KMS-11 (cell line): ENCODE data around the gene NGEF.
"Not testable (repeated sequence)": the region's sequence is repeated elsewhere in the genome, so short reads cannot be mapped to it uniquely, and the experiment has no call there.

Experiments used
- H2AFZ ChIP-seq: fragments of 200-600 bp; sonication (generic); 2 replicates; pipeline ENCODE4 v1.6.1; 2016; ENCODE audit warnings: antibody characterized with exemption, mixed run types, low read depth
- H3K27ac ChIP-seq: fragments of 200-600 bp; sonication (generic); 2 replicates; pipeline ENCODE4 v1.6.1; 2016; ENCODE audit warnings: mild to moderate bottlenecking, mixed run types
- H3K27me3 ChIP-seq: fragments of 200-600 bp; sonication (generic); 2 replicates; pipeline ENCODE4 v1.6.1; 2017; ENCODE audit warnings: mild to moderate bottlenecking, low read depth, mixed run types, moderate library complexity; ENCODE audit not compliant: insufficient read depth
- H3K36me3 ChIP-seq: fragments of 200-600 bp; sonication (generic); 2 replicates; pipeline ENCODE4 v1.6.1; 2017; ENCODE audit warnings: mild to moderate bottlenecking, mixed run types; ENCODE audit not compliant: insufficient read depth
- H3K4me1 ChIP-seq: fragments of 200-600 bp; sonication (generic); 2 replicates; pipeline ENCODE4 v1.6.1; 2016; ENCODE audit warnings: mild to moderate bottlenecking, low read depth, mixed run types; ENCODE audit not compliant: poor library complexity, severe bottlenecking
- H3K4me2 ChIP-seq: fragments of 200-600 bp; sonication (generic); 2 replicates; pipeline ENCODE4 v1.7.0; 2016; ENCODE audit warnings: mild to moderate bottlenecking, mixed run types
- H3K4me3 ChIP-seq: fragments of 200-600 bp; sonication (generic); IDR thresholded peaks from 2 replicates; pipeline ENCODE4 v1.6.1; 2017; ENCODE audit warnings: low read depth, low read length, mixed read lengths; ENCODE audit not compliant: insufficient read depth
- H3K79me2 ChIP-seq: fragments of 200-600 bp; sonication (generic); 2 replicates; pipeline ENCODE4 v1.6.1; 2016; ENCODE audit warnings: low read depth, mixed run types; ENCODE audit not compliant: insufficient read depth
- H3K9ac ChIP-seq: fragments of 200-600 bp; sonication (generic); 2 replicates; pipeline ENCODE4 v1.6.1; 2016; ENCODE audit warnings: mild to moderate bottlenecking, mixed run types
- H4K20me1 ChIP-seq: fragments of 200-600 bp; sonication (generic); 2 replicates; pipeline ENCODE4 v1.6.1; 2016; ENCODE audit warnings: mild to moderate bottlenecking, mixed run types; ENCODE audit not compliant: insufficient read depth
- TF ChIP-seq, protein P1 (sequence below): fragments of 200-600 bp; sonication (generic); conservative IDR thresholded peaks from 2 replicates; pipeline ENCODE4 v1.6.1; 2017; ENCODE audit warnings: low read depth, mild to moderate bottlenecking, antibody characterized with exemption, low read length, moderate library complexity, mixed read lengths

The NGEF gene

DNA sequence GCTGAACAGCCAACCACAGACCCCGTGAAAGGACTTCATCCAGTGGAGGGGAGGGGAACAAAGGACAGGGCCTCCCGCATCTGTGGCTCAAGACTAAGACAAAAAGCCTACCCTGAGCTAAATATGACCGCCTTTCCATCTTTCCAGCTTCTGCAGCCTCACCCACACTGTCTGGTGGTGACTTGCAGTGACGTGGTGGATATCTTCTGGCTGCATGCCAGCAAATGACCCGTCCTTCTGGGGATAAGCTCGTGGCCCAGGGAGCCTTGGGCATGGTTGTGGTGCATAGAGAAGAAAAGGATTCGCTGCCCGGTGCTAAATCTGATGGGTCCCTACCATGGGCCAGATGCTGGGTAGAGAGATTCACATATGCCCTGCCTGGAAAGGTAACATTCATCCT is 8.7 kb upstream of the NGEF start:
- H3K36me3 ChIP-seq: no peaks in the 10 kb centered on the region
- TF ChIP-seq, protein P1, sequence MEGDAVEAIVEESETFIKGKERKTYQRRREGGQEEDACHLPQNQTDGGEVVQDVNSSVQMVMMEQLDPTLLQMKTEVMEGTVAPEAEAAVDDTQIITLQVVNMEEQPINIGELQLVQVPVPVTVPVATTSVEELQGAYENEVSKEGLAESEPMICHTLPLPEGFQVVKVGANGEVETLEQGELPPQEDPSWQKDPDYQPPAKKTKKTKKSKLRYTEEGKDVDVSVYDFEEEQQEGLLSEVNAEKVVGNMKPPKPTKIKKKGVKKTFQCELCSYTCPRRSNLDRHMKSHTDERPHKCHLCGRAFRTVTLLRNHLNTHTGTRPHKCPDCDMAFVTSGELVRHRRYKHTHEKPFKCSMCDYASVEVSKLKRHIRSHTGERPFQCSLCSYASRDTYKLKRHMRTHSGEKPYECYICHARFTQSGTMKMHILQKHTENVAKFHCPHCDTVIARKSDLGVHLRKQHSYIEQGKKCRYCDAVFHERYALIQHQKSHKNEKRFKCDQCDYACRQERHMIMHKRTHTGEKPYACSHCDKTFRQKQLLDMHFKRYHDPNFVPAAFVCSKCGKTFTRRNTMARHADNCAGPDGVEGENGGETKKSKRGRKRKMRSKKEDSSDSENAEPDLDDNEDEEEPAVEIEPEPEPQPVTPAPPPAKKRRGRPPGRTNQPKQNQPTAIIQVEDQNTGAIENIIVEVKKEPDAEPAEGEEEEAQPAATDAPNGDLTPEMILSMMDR: no peak
- H4K20me1 ChIP-seq: no peaks in the 10 kb centered on the region
- no peaks in the 10 kb centered on the region for H3K4me1 ChIP-seq
- no peak overlapping the region for H3K27ac ChIP-seq
- H2AFZ ChIP-seq: no peak overlapping the region
- no peak overlapping the region for H3K9ac ChIP-seq
- no peak overlapping the region for H3K4me2 ChIP-seq
- H3K4me3 ChIP-seq: no peak overlapping the region
- no peaks in the 10 kb centered on the region for H3K27me3 ChIP-seq
- no peaks in the 10 kb centered on the region for H3K79me2 ChIP-seq

DNA sequence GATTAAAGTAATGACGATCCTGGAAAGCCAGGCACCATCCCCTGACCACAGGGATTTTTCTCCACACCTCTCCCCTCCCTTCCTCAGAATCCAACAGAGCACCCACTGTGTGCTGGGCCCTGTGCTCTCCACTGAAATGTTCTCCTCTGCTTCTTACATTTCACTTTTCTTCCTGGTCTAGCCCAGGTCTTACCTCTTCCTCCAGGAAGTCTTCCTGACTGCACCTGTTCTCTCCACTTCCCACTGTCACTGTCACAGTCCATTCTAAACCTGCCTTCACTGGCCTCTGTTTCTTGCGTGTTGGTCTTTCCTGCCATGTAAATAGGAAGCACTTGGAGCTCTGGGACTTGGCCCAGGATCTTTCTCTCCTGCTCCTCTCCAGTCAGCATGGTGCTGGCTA is 7.4 kb upstream of the NGEF start:
- Histone ChIP-seq H3K79me2 (no peaks in the 10 kb centered on the region), H2AFZ (no peak overlapping the region), H3K4me1 (no peaks in the 10 kb centered on the region), H3K4me3 (no peak overlapping the region), H3K4me2 (no peak overlapping the region), H4K20me1 (no peaks in the 10 kb centered on the region), H3K36me3 (no peaks in the 10 kb centered on the region), H3K27me3 (no peaks in the 10 kb centered on the region), H3K27ac (no peak overlapping the region), H3K9ac (no peak overlapping the region)
- TF ChIP-seq, protein P1: no peak

DNA sequence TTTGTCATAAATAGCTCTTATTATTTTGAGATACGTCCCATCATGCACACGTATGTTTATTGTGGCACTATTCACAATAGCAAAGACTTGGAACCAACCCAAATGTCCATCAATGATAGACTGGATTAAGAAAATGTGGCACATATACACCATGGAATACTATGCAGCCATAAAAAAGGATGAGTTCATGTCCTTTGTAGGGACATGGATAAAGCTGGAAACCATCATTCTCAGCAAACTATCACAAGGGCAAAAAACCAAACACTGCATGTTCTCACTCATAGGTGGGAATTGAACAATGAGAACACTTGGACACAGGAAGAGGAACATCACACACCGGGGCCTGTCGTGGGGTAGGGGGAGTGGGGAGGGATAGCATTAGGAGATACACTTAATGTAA is 6.6 kb upstream of the NGEF start:
- H3K4me1 ChIP-seq, H2AFZ ChIP-seq, H3K36me3 ChIP-seq, H3K27me3 ChIP-seq, H3K27ac ChIP-seq, H3K4me3 ChIP-seq, H3K9ac ChIP-seq, H3K79me2 ChIP-seq, H4K20me1 ChIP-seq, H3K4me2 ChIP-seq: not testable (repeated sequence)

DNA sequence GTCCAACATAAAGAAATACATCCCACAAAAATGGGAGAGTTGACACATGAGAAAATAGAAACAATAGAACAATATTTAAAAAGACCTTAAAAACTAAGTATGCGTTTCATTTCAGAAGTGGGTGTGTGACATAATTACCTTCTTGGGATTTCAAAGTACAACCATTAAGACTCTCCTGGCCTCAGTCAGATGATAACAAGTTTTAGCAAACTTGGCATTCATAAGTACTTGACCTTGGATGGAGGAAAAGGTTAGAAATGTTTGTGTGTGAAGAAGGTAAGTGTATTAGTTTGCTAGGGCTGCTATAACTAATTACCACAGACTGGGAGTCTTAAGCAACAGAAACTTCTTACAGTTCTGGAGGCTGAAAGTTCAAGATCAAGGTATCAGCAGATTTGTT is 4.9 kb upstream of the NGEF start:
- no peaks in the 10 kb centered on the region for H4K20me1 ChIP-seq
- no peaks in the 10 kb centered on the region for H3K27me3 ChIP-seq
- no peaks in the 10 kb centered on the region for H3K79me2 ChIP-seq
- TF ChIP-seq, protein P1: no peak
- H3K4me1 ChIP-seq: no peaks in the 10 kb centered on the region
- H3K4me2 ChIP-seq: no peak overlapping the region
- no peaks in the 10 kb centered on the region for H3K36me3 ChIP-seq
- H2AFZ ChIP-seq: no peak overlapping the region
- H3K9ac ChIP-seq: no peak overlapping the region
- no peak overlapping the region for H3K27ac ChIP-seq
- H3K4me3 ChIP-seq: no peak overlapping the region

DNA sequence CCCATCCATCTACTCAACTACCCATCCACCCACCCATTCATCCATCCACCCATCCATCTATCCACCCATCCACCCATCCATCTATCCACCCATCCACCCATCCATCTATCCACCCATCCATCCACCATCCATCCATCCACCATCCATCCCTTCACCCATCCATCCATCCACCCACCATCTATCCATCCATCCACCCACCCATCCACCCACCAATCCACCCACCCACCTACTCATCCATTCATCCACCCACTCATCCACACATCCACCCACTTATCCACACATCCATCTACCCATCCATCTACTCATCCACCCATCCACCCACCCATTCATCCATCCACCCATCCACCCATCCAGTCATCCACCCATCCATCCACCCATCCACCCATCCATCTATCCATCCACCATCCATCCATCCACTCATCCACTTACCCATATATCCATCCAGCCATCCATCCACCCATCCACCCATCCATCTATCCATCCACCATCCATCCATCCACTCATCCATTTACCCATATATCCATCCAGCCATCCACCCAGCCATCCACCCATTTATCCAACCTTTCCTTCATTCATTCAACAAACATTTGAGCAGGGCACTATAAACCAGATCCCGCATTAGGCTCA is 2.1 kb upstream of the NGEF start:
- no peaks in the 10 kb centered on the region for H3K27me3 ChIP-seq
- no peak overlapping the region for H3K4me2 ChIP-seq
- H3K27ac ChIP-seq: no peak overlapping the region
- no peak overlapping the region for H3K9ac ChIP-seq
- H3K36me3 ChIP-seq: no peaks in the 10 kb centered on the region
- no peaks in the 10 kb centered on the region for H3K4me1 ChIP-seq
- no peaks in the 10 kb centered on the region for H3K79me2 ChIP-seq
- H4K20me1 ChIP-seq: no peaks in the 10 kb centered on the region
- no peak overlapping the region for H2AFZ ChIP-seq
- TF ChIP-seq, protein P1: no peak
- H3K4me3 ChIP-seq: no peak overlapping the region
